ENCODE data around the gene TMA7. TPM values are rescaled to one million over a fixed set of nuclear protein-coding genes. Genes with fewer than 3 reads are reported as not detected.

The TMA7 gene
- total RNA-seq, 6 donors from 2014 or later: 115 to 282 (median 163) TPM

GRCh38 chr3:48416091-48416505 is 24.0 kb upstream of the TMA7 start:
- ATAC-seq (ENCODE audit: low FRiP score in 2 of 2) (no peak), DNase-seq (no peak)
- Histone ChIP-seq H3K4me1 (no peaks in the 10 kb centered on the region), H3K27ac (no peak overlapping the region), H3K36me3 (peaks cover 5 to 91% (median 71%) of the 10 kb centered on the region in 4 donors), H3K4me3 (no peak overlapping the region), H3K27me3 (no peaks in the 10 kb centered on the region), H3K9me3 (no peaks in the 10 kb centered on the region)
- TF ChIP-seq POLR2A (IDR thresholded peaks at IDR 0.05) (no peak), POLR2AphosphoS5 (IDR thresholded peaks at IDR 0.05) (no peak), EP300 (IDR thresholded peaks at IDR 0.05) (no peak), CTCF (IDR thresholded peaks at IDR 0.05) (no peak)
- 92 to 94% methylated on average over 10 to 14 of the region's 14 CpGs for WGBS, 2 donors

GRCh38 chr3:48416546-48416945 is 23.5 kb upstream of the TMA7 start:
- Histone ChIP-seq H3K9me3 (no peaks in the 10 kb centered on the region), H3K27ac (no peak overlapping the region), H3K36me3 (peaks cover 5 to 89% (median 70%) of the 10 kb centered on the region in 4 donors), H3K4me3 (no peak overlapping the region), H3K27me3 (no peaks in the 10 kb centered on the region), H3K4me1 (no peaks in the 10 kb centered on the region)
- WGBS, 2 donors: 93 to 96% methylated on average over 4 of the region's 4 CpGs
- no peak for DNase-seq
- TF ChIP-seq CTCF (IDR thresholded peaks at IDR 0.05): no peak
- TF ChIP-seq POLR2AphosphoS5 (IDR thresholded peaks at IDR 0.05): no peak
- TF ChIP-seq EP300 (IDR thresholded peaks at IDR 0.05): no peak
- no peak for TF ChIP-seq POLR2A (IDR thresholded peaks at IDR 0.05)
- ATAC-seq (ENCODE audit: low FRiP score in 2 of 2): no peak

GRCh38 chr3:48417529-48418108 is 22.4 kb upstream of the TMA7 start:
- Histone ChIP-seq H3K9me3 (no peaks in the 10 kb centered on the region), H3K27ac (no peak overlapping the region), H3K27me3 (no peaks in the 10 kb centered on the region), H3K4me1 (no peaks in the 10 kb centered on the region), H3K36me3 (peaks cover 5 to 78% (median 61%) of the 10 kb centered on the region in 4 donors), H3K4me3 (no peak overlapping the region)
- no peak for ATAC-seq (ENCODE audit: low FRiP score in 2 of 2)
- WGBS, 2 donors: 93% methylated on average over 11 to 13 of the region's 14 CpGs
- TF ChIP-seq EP300 (IDR thresholded peaks at IDR 0.05) (no peak), CTCF (IDR thresholded peaks at IDR 0.05) (no peak), POLR2AphosphoS5 (IDR thresholded peaks at IDR 0.05) (no peak), POLR2A (IDR thresholded peaks at IDR 0.05) (no peak)
- DNase-seq: no peak

- H3K4me1 ChIP-seq: no peaks in the 10 kb centered on the region
- no peaks in the 10 kb centered on the region for H3K9me3 ChIP-seq
- peaks cover 5 to 74% (median 57%) of the 10 kb centered on the region in 4 donors for H3K36me3 ChIP-seq
- H3K4me3 ChIP-seq: no peak overlapping the region
- DNase-seq: no peak
- WGBS, 2 donors: 93 to 94% methylated on average over 7 to 16 of the region's 17 CpGs
- no peaks in the 10 kb centered on the region for H3K27me3 ChIP-seq
- ATAC-seq (ENCODE audit: low FRiP score in 2 of 2): no peak
- TF ChIP-seq CTCF (IDR thresholded peaks at IDR 0.05): no peak
- no peak for TF ChIP-seq POLR2A (IDR thresholded peaks at IDR 0.05)
- TF ChIP-seq POLR2AphosphoS5 (IDR thresholded peaks at IDR 0.05): no peak
- no peak for TF ChIP-seq EP300 (IDR thresholded peaks at IDR 0.05)
- no peak overlapping the region for H3K27ac ChIP-seq
Observed at GRCh38 chr3:48418140-48418539, 21.9 kb upstream of the TMA7 start.

- DNase-seq: no peak
- Histone ChIP-seq H3K4me1 (no peaks in the 10 kb centered on the region), H3K27ac (no peak overlapping the region), H3K9me3 (no peaks in the 10 kb centered on the region), H3K27me3 (no peaks in the 10 kb centered on the region), H3K36me3 (peaks cover 5 to 70% (median 54%) of the 10 kb centered on the region in 4 donors), H3K4me3 (no peak overlapping the region)
- TF ChIP-seq POLR2AphosphoS5 (IDR thresholded peaks at IDR 0.05) (no peak), CTCF (IDR thresholded peaks at IDR 0.05) (no peak), POLR2A (IDR thresholded peaks at IDR 0.05) (no peak), EP300 (IDR thresholded peaks at IDR 0.05) (no peak)
- 89 to 94% methylated on average over 7 to 9 of the region's 9 CpGs for WGBS, 2 donors
- no peak for ATAC-seq (ENCODE audit: low FRiP score in 2 of 2)
Observed at GRCh38 chr3:48418651-48419050, 21.4 kb upstream of the TMA7 start.
